HEK293T (cell line): ENCODE measurements around the gene BCHE.

Experiments used
- BHLHE40 ChIP-seq: fragments of 450-650 bp; IDR thresholded peaks from 2 replicates; pipeline ENCODE4 v1.6.1; 2016; ENCODE audit warnings: mild to moderate bottlenecking, moderate library complexity, borderline replicate concordance
- FOXA1 ChIP-seq: fragments of 450-650 bp; IDR thresholded peaks from 2 replicates; pipeline ENCODE4 v1.6.1; 2016; ENCODE audit warnings: mild to moderate bottlenecking
- FOXM1 ChIP-seq: fragments of 450-650 bp; IDR thresholded peaks from 2 replicates; pipeline ENCODE4 v1.6.1; 2017; ENCODE audit warnings: mild to moderate bottlenecking, borderline replicate concordance
- LEF1 ChIP-seq: fragments of 450-650 bp; IDR thresholded peaks from 2 replicates; pipeline ENCODE4 v1.6.1; 2017; ENCODE audit warnings: mild to moderate bottlenecking, borderline replicate concordance
- SP1 ChIP-seq: fragments of 450-650 bp; IDR thresholded peaks from 2 replicates; pipeline ENCODE4 v1.6.1; 2017

DNA sequence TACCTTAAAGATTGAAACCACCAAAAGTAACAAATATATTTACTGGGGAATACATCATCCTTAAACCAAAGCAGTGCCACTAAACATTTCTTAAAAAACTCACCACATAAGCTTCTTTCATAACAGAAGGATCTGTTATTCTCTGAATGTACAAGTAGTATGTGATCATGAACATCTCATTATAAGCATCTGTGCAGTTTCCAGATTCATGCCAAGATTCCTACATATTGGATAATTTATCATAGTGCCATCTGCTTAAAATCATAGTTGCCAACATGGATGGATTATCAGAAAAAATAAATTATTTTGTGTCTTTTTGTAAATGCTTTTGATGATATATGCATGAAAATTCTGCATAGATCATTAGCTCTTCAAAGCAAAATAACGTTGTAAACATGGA, 21.8 kb upstream of the BCHE start:
- TF ChIP-seq BHLHE40: no peak
- TF ChIP-seq FOXM1: no peak
- no peak for TF ChIP-seq FOXA1
- no peak for TF ChIP-seq SP1
- no peak for TF ChIP-seq LEF1
